ENCODE data around the gene DNLZ. TPM values are rescaled to one million over a fixed set of nuclear protein-coding genes. Genes with fewer than 3 reads are reported as not detected.

The DNLZ gene
- total and polyA plus RNA-seq, 10 of the 15 experiments (the other 5 are each of a cell fraction or from before 2014, with no cell fraction given) = 0.66 to 29.7 (median 14.7) TPM; not detected in 1

GRCh38 chr9:136400038-136400834 lies 36.7 kb upstream of the DNLZ start, which contains the start of gene SNAPC4 (continued):
- TF ChIP-seq NKRF (conservative IDR thresholded peaks at IDR 0.05) (0 out of 2 replicates have a peak, but pooled peaks have one; percentile 0), SREBF2 (IDR thresholded peaks at IDR 0.05; ENCODE audit: low read length) (no peak), CEBPB (IDR thresholded peaks at IDR 0.05; ENCODE audit: borderline replicate concordance in 1 of 2, low read depth in 2 of 2, low read length in 2 of 2) (no peak), NFYB (IDR thresholded peaks at IDR 0.05; ENCODE audit: insufficient read depth, low read depth, low read length) (no peak), POLR2A (IDR thresholded peaks at IDR 0.05; ENCODE audit: low read depth, low read length) (peak; percentile 93), ZNF687 (IDR thresholded peaks at IDR 0.05) (peak; percentile 92), SMARCA5 (IDR thresholded peaks at IDR 0.05) (peak; percentile 93), RBBP5 (conservative IDR thresholded peaks at IDR 0.05) (no peak), BCL11A (IDR thresholded peaks at IDR 0.05; ENCODE audit: low read depth, low read length) (no peak), KDM1A (IDR thresholded peaks at IDR 0.05; ENCODE audit: borderline replicate concordance) (no peak), RELA (IDR thresholded peaks at IDR 0.05; ENCODE audit: borderline replicate concordance, partially characterized antibody) (peak; percentile 52), IKZF1 (conservative IDR thresholded peaks at IDR 0.05) (peak; percentile 80; the same call in 1 of the 2 replicates), GABPA (IDR thresholded peaks at IDR 0.05; ENCODE audit: low read depth) (peak; percentile 88), IKZF2 (IDR thresholded peaks at IDR 0.05) (no peak), ZNF592 (IDR thresholded peaks at IDR 0.05) (peak; percentile 87), CHD2 (IDR thresholded peaks at IDR 0.05; ENCODE audit: borderline replicate concordance, low read depth, low read length) (0 out of 2 replicates have a peak, but pooled peaks have one; percentile 46), BCL3 (IDR thresholded peaks at IDR 0.05; ENCODE audit: borderline replicate concordance, insufficient read depth, low read depth, low read length, poor library complexity, severe bottlenecking) (no peak)

All from GM12878 (cell line).